ENCODE data around the gene PTTG1IP2.

DNA sequence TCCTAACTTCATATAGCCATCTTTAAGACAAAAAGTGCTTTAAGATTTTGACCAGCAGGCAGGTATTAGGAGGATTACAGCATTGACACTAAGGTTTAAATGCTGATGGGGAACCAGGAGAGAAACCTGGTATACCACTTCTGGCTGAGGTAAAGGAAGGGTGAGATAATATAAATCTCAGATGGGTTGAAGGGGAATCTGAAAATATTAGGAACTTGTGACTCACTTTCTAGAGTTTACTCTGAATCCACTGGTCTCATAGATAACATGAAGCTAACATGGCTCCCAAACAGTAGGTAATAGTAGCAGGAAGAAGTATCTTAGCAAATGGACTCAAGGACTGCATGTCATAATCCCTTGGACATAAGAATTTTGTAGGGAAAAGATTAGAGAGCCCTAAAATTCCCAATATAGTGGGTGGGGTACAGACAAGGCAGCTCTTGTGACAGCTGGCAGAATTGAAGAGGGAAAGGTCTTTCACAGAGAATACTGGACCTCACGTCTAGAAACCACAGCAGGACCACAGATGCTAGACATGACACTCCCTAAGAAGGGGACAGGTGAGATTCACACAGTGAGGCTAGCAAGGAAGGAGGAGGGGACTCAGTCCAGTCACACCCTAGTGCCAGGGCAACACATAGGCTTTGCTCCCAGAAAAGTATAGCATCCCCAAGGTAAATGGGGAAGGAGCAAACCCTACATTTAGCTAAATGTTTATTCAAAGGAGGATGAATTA lies 3.5 kb downstream of the PTTG1IP2 start:
- TF ChIP-seq TRIM28 (IDR thresholded peaks at IDR 0.05; ENCODE audit: borderline replicate concordance, low read length) = no peak
- TF ChIP-seq ZNF23 (tag by site-specific recombination; IDR thresholded peaks at IDR 0.05; ENCODE audit: borderline replicate concordance) = no peak
- no peak for TF ChIP-seq CTCF (tag by site-specific recombination; IDR thresholded peaks at IDR 0.05)
- TF ChIP-seq, protein P1, sequence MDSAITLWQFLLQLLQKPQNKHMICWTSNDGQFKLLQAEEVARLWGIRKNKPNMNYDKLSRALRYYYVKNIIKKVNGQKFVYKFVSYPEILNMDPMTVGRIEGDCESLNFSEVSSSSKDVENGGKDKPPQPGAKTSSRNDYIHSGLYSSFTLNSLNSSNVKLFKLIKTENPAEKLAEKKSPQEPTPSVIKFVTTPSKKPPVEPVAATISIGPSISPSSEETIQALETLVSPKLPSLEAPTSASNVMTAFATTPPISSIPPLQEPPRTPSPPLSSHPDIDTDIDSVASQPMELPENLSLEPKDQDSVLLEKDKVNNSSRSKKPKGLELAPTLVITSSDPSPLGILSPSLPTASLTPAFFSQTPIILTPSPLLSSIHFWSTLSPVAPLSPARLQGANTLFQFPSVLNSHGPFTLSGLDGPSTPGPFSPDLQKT (IDR thresholded peaks at IDR 0.05; ENCODE audit: borderline replicate concordance, low read depth, low read length) = no peak
- TF ChIP-seq, protein P2, sequence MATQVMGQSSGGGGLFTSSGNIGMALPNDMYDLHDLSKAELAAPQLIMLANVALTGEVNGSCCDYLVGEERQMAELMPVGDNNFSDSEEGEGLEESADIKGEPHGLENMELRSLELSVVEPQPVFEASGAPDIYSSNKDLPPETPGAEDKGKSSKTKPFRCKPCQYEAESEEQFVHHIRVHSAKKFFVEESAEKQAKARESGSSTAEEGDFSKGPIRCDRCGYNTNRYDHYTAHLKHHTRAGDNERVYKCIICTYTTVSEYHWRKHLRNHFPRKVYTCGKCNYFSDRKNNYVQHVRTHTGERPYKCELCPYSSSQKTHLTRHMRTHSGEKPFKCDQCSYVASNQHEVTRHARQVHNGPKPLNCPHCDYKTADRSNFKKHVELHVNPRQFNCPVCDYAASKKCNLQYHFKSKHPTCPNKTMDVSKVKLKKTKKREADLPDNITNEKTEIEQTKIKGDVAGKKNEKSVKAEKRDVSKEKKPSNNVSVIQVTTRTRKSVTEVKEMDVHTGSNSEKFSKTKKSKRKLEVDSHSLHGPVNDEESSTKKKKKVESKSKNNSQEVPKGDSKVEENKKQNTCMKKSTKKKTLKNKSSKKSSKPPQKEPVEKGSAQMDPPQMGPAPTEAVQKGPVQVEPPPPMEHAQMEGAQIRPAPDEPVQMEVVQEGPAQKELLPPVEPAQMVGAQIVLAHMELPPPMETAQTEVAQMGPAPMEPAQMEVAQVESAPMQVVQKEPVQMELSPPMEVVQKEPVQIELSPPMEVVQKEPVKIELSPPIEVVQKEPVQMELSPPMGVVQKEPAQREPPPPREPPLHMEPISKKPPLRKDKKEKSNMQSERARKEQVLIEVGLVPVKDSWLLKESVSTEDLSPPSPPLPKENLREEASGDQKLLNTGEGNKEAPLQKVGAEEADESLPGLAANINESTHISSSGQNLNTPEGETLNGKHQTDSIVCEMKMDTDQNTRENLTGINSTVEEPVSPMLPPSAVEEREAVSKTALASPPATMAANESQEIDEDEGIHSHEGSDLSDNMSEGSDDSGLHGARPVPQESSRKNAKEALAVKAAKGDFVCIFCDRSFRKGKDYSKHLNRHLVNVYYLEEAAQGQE (tag by site-specific recombination; IDR thresholded peaks at IDR 0.05) = no peak
- TF ChIP-seq YY1 (tag by site-specific recombination; IDR thresholded peaks at IDR 0.05) = no peak

Measured in HEK293 (cell line).